ENCODE results near the gene SKIDA1.

The SKIDA1 gene

DNA sequence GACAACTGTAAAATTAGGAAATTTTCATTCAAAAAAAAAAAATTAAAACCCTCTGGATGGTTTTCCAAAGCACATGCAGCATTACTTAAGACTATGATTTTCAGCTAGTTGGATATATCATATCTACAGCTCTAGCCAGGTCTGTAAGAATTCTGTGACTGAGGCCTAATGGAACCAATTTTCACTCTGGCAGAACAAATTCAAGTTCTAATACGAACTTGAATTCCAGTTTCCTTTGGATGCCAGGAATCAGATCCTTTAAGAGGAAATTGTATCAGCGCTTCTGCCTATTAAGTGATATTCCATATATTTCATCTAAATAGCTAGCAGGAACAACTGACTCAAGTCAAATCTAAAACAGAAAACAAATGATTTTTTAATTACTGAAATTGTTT is 34.8 kb downstream of the SKIDA1 start:
- POLR2A ChIA-PET, result no interaction called here
- TF ChIP-seq TARDBP (IDR thresholded peaks at IDR 0.05) (no peak), ARNT (IDR thresholded peaks at IDR 0.05) (no peak), ZNF384 (IDR thresholded peaks at IDR 0.05) (no peak), L3MBTL2 (conservative IDR thresholded peaks at IDR 0.05) (no peak), SP1 (IDR thresholded peaks at IDR 0.05) (no peak), NFRKB (IDR thresholded peaks at IDR 0.05) (no peak), BHLHE40 (IDR thresholded peaks at IDR 0.05; ENCODE audit: borderline replicate concordance) (no peak), FOXK2 (IDR thresholded peaks at IDR 0.05) (no peak)
- CTCF ChIA-PET, result no interaction called here
- no peak for DNase-seq (ENCODE audit: extremely low spot score)

- no peak for DNase-seq (ENCODE audit: extremely low spot score)
- TF ChIP-seq PKNOX1 (IDR thresholded peaks at IDR 0.05), result no peak
- no peak for TF ChIP-seq HDGF (IDR thresholded peaks at IDR 0.05; ENCODE audit: borderline replicate concordance)
- TF ChIP-seq L3MBTL2 (conservative IDR thresholded peaks at IDR 0.05), result no peak
- no peak for TF ChIP-seq SUZ12 (IDR thresholded peaks at IDR 0.05)
- TF ChIP-seq FOXA1 (IDR thresholded peaks at IDR 0.05), result no peak
- TF ChIP-seq FOXM1 (IDR thresholded peaks at IDR 0.05; ENCODE audit: borderline replicate concordance), result no peak
- TF ChIP-seq BHLHE40 (IDR thresholded peaks at IDR 0.05; ENCODE audit: borderline replicate concordance), result no peak
- TF ChIP-seq CTBP1 (IDR thresholded peaks at IDR 0.05; ENCODE audit: borderline replicate concordance), result no peak
- no peak for TF ChIP-seq ELF4 (IDR thresholded peaks at IDR 0.05)
- no peak for TF ChIP-seq NFRKB (IDR thresholded peaks at IDR 0.05)
- TF ChIP-seq ZNF384 (IDR thresholded peaks at IDR 0.05), result no peak
- CTCF ChIA-PET, result no interaction called here
- POLR2A ChIA-PET, result interaction anchor here (1.7 kb wide), 1 partner anchor 36 kb away, joined by 6 read pairs; the partner anchor contains the start of gene SKIDA1
Measured at GRCh38 chr10:21490028-21490710, 35.3 kb downstream of the SKIDA1 start.

- TF ChIP-seq FOXA1 (IDR thresholded peaks at IDR 0.05) (no peak), PKNOX1 (IDR thresholded peaks at IDR 0.05) (no peak), ZNF384 (IDR thresholded peaks at IDR 0.05) (no peak), BHLHE40 (IDR thresholded peaks at IDR 0.05; ENCODE audit: borderline replicate concordance) (no peak), ARNT (IDR thresholded peaks at IDR 0.05) (no peak), SP1 (IDR thresholded peaks at IDR 0.05) (no peak), TARDBP (IDR thresholded peaks at IDR 0.05) (no peak)
- ChIA-PET POLR2A (interaction anchor here (1.7 kb wide), 1 partner anchor 37 kb away, joined by 6 read pairs; the partner anchor contains the start of gene SKIDA1), CTCF (no interaction called here)
- DNase-seq (ENCODE audit: extremely low spot score), result no peak
Measured at GRCh38 chr10:21488957-21489446, 36.5 kb downstream of the SKIDA1 start.

GRCh38 chr10:21488246-21488956 is 37.1 kb downstream of the SKIDA1 start:
- no peak for DNase-seq (ENCODE audit: extremely low spot score)
- ChIA-PET POLR2A (interaction anchor here (1.7 kb wide), 1 partner anchor 37 kb away, joined by 6 read pairs; the partner anchor contains the start of gene SKIDA1), CTCF (no interaction called here)
- TF ChIP-seq L3MBTL2 (conservative IDR thresholded peaks at IDR 0.05) (no peak), LEF1 (IDR thresholded peaks at IDR 0.05; ENCODE audit: borderline replicate concordance) (no peak), FOXA1 (IDR thresholded peaks at IDR 0.05) (no peak), ARNT (IDR thresholded peaks at IDR 0.05) (no peak), PKNOX1 (IDR thresholded peaks at IDR 0.05) (no peak)

DNA sequence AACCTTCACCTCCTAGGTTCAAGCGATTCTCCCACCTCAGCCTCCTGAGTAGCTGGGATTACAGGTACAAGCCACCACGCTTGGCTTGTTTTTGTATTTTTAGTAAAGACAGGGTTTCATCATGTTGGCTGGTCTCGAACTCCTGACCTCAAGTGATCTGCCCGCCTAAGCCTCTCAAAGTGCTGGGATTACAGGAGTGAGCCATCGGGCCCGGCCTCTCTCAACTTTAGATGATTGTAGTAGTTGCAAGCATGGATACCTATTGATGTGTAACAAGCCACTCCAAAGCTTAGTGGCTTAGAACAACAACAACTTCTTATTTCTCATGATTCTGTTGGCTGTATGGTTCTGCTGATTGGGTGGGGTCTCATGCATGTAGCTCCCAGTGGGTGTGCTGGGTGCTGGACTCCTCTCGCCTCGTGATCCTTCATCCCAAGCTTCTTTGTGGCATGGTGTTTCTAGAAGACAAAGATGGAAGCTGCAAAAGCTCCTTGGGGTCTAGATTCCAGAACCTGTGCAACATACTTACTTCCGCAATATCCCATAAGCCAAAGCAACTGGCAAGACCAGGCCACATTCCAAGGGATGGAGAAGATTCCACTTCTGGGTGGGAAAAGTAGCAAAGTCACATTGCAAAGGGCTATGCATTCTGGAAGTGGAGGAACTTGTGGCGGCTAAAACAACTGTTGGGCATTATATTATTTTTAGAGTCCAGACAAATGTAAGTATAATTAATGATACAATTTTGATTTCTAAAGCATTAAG is 37.9 kb downstream of the SKIDA1 start:
- POLR2A ChIA-PET, result no interaction called here

DNA sequence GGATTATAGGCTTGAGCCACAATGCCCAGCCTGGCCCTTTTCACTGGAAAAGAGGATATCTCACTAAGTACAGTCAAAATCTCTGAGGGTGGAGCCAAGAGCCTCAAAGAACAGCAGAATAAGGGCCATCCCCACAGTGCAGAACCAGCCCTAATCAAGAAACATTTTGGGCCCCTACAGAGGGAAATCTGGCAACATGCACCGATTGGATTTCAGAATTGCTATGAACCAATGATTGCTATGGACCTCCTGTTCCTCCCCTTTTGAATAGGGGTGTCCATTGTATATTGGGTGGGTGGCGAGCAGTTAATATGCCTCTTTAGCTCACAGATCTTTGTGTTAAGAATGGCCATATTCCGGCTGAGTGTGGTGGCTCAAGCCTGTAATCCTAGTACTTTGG is 42.7 kb downstream of the SKIDA1 start:
- CTCF ChIA-PET, result no interaction called here
- TF ChIP-seq ZNF384 (IDR thresholded peaks at IDR 0.05) (no peak), FOXA1 (IDR thresholded peaks at IDR 0.05) (no peak), LEF1 (IDR thresholded peaks at IDR 0.05; ENCODE audit: borderline replicate concordance) (no peak), TARDBP (IDR thresholded peaks at IDR 0.05) (no peak)
- POLR2A ChIA-PET, result no interaction called here
- DNase-seq (ENCODE audit: extremely low spot score), result no peak

More for the DNA sequence above, 37.9 kb downstream of the SKIDA1 start:
- CTCF ChIA-PET, result no interaction called here
- no peak for TF ChIP-seq NFRKB (IDR thresholded peaks at IDR 0.05)
- TF ChIP-seq BHLHE40 (IDR thresholded peaks at IDR 0.05; ENCODE audit: borderline replicate concordance), result no peak
- TF ChIP-seq CTBP1 (IDR thresholded peaks at IDR 0.05; ENCODE audit: borderline replicate concordance), result no peak
- no peak for TF ChIP-seq FOXA1 (IDR thresholded peaks at IDR 0.05)
- no peak for DNase-seq (ENCODE audit: extremely low spot score)

Measured in HEK293T (cell line).